SU-DHL-6 (cell line): Measurements from ENCODE around the gene COBLL1.

Source experiments
- H2AFZ ChIP-seq: fragments of 200-600 bp; sonication (generic); 2 replicates; pipeline ENCODE4 v1.6.1; 2014; ENCODE audit warnings: low read depth, mild to moderate bottlenecking, moderate library complexity, mixed read lengths, antibody characterized with exemption, low read length; ENCODE audit not compliant: severe bottlenecking
- H3F3A ChIP-seq: fragments of 200-600 bp; shearing (Covaris generic); 2 replicates; pipeline ENCODE4 v1.6.0; 2016; ENCODE audit warnings: antibody characterized with exemption, mild to moderate bottlenecking; ENCODE audit not compliant: insufficient read depth
- H3K27ac ChIP-seq: fragments of 200-600 bp; sonication (generic); 2 replicates; pipeline ENCODE4 v1.5.1; 2016; ENCODE audit warnings: low read depth, mild to moderate bottlenecking, low read length, moderate library complexity, mixed read lengths
- H3K27me3 ChIP-seq: fragments of 200-600 bp; sonication (generic), shearing (Covaris generic); 2 replicates; pipeline ENCODE4 v1.6.0; 2014; ENCODE audit warnings: mild to moderate bottlenecking, low read length
- H3K36me3 ChIP-seq: fragments of 200-600 bp; sonication (generic); 2 replicates; pipeline ENCODE4 v1.6.1; 2014; ENCODE audit warnings: mild to moderate bottlenecking, low read length, mixed read lengths
- H3K4me2 ChIP-seq: fragments of 300-600, 200-600 bp; shearing (Covaris generic), sonication (generic); 2 replicates; pipeline ENCODE4 v1.6.0; 2014; ENCODE audit warnings: low read length, low read depth, mild to moderate bottlenecking; ENCODE audit not compliant: poor library complexity, severe bottlenecking
- H3K4me3 ChIP-seq: fragments of 200-600 bp; sonication (generic); 2 replicates; pipeline ENCODE4 v1.5.1; 2014; ENCODE audit warnings: antibody characterized with exemption, low read length, mild to moderate bottlenecking, mixed read lengths; ENCODE audit not compliant: insufficient read depth, poor library complexity, severe bottlenecking
- H3K79me2 ChIP-seq: fragments of 200-600 bp; sonication (generic); 2 replicates; pipeline ENCODE4 v1.6.1; 2014; ENCODE audit warnings: mild to moderate bottlenecking, low read length, moderate library complexity; ENCODE audit not compliant: insufficient read depth
- H3K9ac ChIP-seq: fragments of 200-600 bp; sonication (generic); 2 replicates; pipeline ENCODE4 v1.7.0; 2014; ENCODE audit warnings: mild to moderate bottlenecking, low read length
- H3K9me2 ChIP-seq: fragments of 200-600 bp; sonication (generic); replicated peaks from 2 replicates; pipeline ENCODE4 v1.6.1; 2014; ENCODE audit warnings: low read length; ENCODE audit not compliant: insufficient read depth
- H3K9me3 ChIP-seq: fragments of 200-600 bp; sonication (generic); 2 replicates; pipeline ENCODE4 v1.6.1; 2014; ENCODE audit warnings: low read length, mixed read lengths; ENCODE audit not compliant: insufficient read depth
- H4K20me1 ChIP-seq: fragments of 200-600 bp; sonication (generic); 2 replicates; pipeline ENCODE4 v1.6.1; 2014; ENCODE audit warnings: low read depth, mild to moderate bottlenecking, antibody characterized with exemption, low read length, moderate library complexity, mixed read lengths
- EZH2phosphoT487 ChIP-seq: fragments of 200-600 bp; sonication (generic), shearing (Covaris generic); conservative IDR thresholded peaks from 2 replicates; pipeline ENCODE4 v1.6.1; 2018; ENCODE audit warnings: mild to moderate bottlenecking, antibody characterized with exemption, low read length, moderate library complexity, mixed read lengths
- TF ChIP-seq, protein P1 (sequence below): fragments of 200-600 bp; sonication (generic); IDR thresholded peaks from one replicate; pipeline ENCODE4 v1.5.1; 2017; ENCODE audit warnings: antibody characterized with exemption, mild to moderate bottlenecking, low read length, moderate library complexity; ENCODE audit not compliant: insufficient read depth, poor library complexity, severe bottlenecking

Gene COBLL1

DNA sequence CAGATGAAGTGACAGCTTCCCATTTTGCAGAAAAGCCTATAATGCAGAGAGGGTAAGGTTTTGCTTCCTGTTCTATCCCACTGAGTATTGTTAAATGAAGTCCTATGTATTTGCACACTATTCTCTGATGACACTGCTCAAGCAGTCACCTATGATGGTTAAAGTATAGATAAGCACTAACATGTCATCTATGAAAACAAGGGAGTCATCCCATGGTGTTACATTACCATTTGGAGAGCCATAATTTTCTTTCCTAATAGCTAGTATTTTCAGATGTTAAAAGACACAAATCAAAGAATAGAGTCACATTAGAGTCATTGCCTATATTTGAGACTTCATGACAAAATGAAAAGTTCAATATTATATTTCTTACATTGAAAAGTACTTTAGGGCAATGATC, 177.6 kb downstream of the COBLL1 start:
- TF ChIP-seq EZH2phosphoT487, result no peak
- TF ChIP-seq, protein P1, sequence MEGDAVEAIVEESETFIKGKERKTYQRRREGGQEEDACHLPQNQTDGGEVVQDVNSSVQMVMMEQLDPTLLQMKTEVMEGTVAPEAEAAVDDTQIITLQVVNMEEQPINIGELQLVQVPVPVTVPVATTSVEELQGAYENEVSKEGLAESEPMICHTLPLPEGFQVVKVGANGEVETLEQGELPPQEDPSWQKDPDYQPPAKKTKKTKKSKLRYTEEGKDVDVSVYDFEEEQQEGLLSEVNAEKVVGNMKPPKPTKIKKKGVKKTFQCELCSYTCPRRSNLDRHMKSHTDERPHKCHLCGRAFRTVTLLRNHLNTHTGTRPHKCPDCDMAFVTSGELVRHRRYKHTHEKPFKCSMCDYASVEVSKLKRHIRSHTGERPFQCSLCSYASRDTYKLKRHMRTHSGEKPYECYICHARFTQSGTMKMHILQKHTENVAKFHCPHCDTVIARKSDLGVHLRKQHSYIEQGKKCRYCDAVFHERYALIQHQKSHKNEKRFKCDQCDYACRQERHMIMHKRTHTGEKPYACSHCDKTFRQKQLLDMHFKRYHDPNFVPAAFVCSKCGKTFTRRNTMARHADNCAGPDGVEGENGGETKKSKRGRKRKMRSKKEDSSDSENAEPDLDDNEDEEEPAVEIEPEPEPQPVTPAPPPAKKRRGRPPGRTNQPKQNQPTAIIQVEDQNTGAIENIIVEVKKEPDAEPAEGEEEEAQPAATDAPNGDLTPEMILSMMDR, result no peak
- Histone ChIP-seq H3K27ac (no peak overlapping the region), H3K9me2 (no peaks in the 10 kb centered on the region), H3K9me3 (no peaks in the 10 kb centered on the region), H3F3A (no peaks in the 10 kb centered on the region), H3K36me3 (no peaks in the 10 kb centered on the region), H3K4me2 (no peak overlapping the region), H3K79me2 (no peaks in the 10 kb centered on the region), H2AFZ (no peak overlapping the region), H3K4me3 (no peak overlapping the region), H3K27me3 (no peaks in the 10 kb centered on the region), H4K20me1 (no peaks in the 10 kb centered on the region), H3K9ac (no peak overlapping the region)

DNA sequence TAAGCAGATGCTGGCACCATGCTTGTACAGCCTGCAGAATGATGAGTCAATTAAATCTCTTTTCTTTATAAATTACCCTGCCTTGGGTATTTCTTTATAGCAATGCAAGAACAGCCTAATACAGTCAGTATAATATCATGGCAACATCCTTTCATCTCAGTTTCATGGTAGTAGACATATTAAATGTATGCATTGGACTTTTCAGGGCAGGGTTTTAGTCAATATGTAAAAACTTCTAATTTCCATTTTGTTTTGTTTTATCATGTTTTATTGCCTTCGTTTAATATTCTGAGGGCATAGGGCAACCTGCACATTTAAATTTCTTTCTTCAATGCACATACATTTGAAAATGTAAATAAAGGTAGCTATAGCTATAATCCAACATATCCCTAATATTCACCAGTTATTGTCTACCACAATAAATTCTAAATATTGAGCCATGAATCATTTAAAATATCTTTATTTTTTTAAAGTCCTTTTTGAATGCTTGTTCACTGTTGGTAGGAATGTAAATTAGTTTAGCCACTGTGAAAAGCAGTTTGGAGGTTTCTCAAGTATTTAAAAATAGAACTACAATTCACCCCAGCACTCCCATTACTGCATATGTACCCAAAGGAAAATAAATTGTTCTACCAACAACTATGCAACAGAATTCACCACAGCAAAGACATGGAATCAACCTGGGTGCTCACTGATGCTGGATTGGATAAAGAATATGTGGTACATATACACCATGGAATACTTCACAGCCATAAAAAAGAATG, 178.6 kb downstream of the COBLL1 start:
- TF ChIP-seq EZH2phosphoT487, result no peak
- TF ChIP-seq, protein P1, result no peak
- Histone ChIP-seq H2AFZ (no peak overlapping the region), H3K9me2 (no peaks in the 10 kb centered on the region), H3K79me2 (no peaks in the 10 kb centered on the region), H3K4me3 (no peak overlapping the region), H3K9ac (no peak overlapping the region), H3K36me3 (no peaks in the 10 kb centered on the region), H3K27me3 (no peaks in the 10 kb centered on the region), H3K27ac (no peak overlapping the region), H3F3A (no peaks in the 10 kb centered on the region), H3K4me2 (no peak overlapping the region), H4K20me1 (no peaks in the 10 kb centered on the region), H3K9me3 (no peaks in the 10 kb centered on the region)

DNA sequence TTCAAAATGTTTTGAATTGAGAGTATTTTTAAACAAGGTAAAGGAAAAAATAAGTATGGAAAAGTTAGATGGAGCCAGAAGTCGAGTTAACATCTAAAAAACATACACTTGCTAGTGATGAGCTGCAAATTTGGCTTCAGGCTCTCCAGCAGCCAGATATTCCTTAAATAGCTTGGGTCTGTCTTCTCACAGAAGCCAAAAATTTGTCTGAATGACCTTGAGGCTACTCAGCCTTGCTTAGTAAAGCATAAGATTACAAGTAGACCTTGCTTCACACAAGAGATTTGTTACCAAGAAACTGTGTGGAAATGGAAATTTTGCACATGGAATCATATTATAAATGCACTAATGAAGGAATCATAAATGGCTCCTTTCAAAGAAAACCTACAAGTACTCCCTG, 179.6 kb downstream of the COBLL1 start:
- Histone ChIP-seq H3K27ac (no peak overlapping the region), H3K36me3 (no peaks in the 10 kb centered on the region), H3K9me3 (no peaks in the 10 kb centered on the region), H3K9ac (no peak overlapping the region), H4K20me1 (no peaks in the 10 kb centered on the region), H3K9me2 (no peaks in the 10 kb centered on the region), H3K4me3 (no peak overlapping the region), H3K79me2 (no peaks in the 10 kb centered on the region), H3F3A (no peaks in the 10 kb centered on the region), H2AFZ (no peak overlapping the region), H3K4me2 (no peak overlapping the region), H3K27me3 (no peaks in the 10 kb centered on the region)
- TF ChIP-seq, protein P1, result no peak
- TF ChIP-seq EZH2phosphoT487, result no peak
